Spleen (tissue), 11 donors: ENCODE measurements around the gene EPDR1. TPM values are rescaled to one million over a fixed set of nuclear protein-coding genes. Genes with fewer than 3 reads are reported as not detected.

Source experiments
- DNase-seq: peaks from one replicate; pipeline ENCODE4 v3.0.0-alpha.2; 2020
- H3K27ac ChIP-seq, 8 donors: fragments of 200-600 bp; sonication (generic) in 7 of 8; 1 replicate in 4 of 8; 2 replicates in 4 of 8; pipeline versions ENCODE4 v1.5.0 to v1.8.0; 2016 to 2021; ENCODE audit warnings: inconsistent platforms in 4 of 8, mild to moderate bottlenecking in 4 of 8, moderate library complexity in 1 of 8
- H3K27me3 ChIP-seq, 7 donors: fragments of 200-600 bp; sonication (generic) in 6 of 7; replicated peaks in 1 of 7; 1 replicate in 4 of 7; 2 replicates in 3 of 7; pipeline versions ENCODE4 v1.5.0 to v1.8.0; 2016 to 2021; ENCODE audit warnings: inconsistent platforms in 3 of 7, mild to moderate bottlenecking in 1 of 7
- H3K36me3 ChIP-seq, 6 donors: fragments of 200-600 bp; sonication (generic) in 5 of 6; 1 replicate in 4 of 6; 2 replicates in 2 of 6; pipeline versions ENCODE4 v1.5.0 to v1.8.0; 2016 to 2021; ENCODE audit warnings: inconsistent platforms in 2 of 6
- H3K4me1 ChIP-seq, 6 donors: fragments of 200-600 bp; sonication (generic) in 5 of 6; 1 replicate in 3 of 6; 2 replicates in 3 of 6; pipeline versions ENCODE4 v1.5.0 to v1.8.0; 2016 to 2021; ENCODE audit warnings: inconsistent platforms in 3 of 6
- H3K4me3 ChIP-seq, 8 donors: fragments of 200-600 bp; sonication (generic) in 7 of 8; 1 replicate in 4 of 8; 2 replicates in 4 of 8; pipeline versions ENCODE4 v1.5.0 to v1.8.0; 2016 to 2021; ENCODE audit warnings: inconsistent platforms in 4 of 8, mild to moderate bottlenecking in 4 of 8, moderate library complexity in 2 of 8
- H3K9me3 ChIP-seq, 8 donors: fragments of 200-600 bp; sonication (generic) in 7 of 8; 1 replicate in 4 of 8; 2 replicates in 4 of 8; pipeline versions ENCODE4 v1.5.0 to v1.8.0; 2016 to 2021; ENCODE audit warnings: inconsistent platforms in 4 of 8
- CTCF ChIP-seq, 11 experiments: fragments of 200-600 bp in 7 of 11; fragments of 450-650 bp in 4 of 11; sonication (generic) in 4 of 11; IDR thresholded peaks in 8 of 11; conservative IDR thresholded peaks in 3 of 11; 1 replicate in 7 of 11; 2 replicates in 4 of 11; pipeline versions ENCODE4 v1.4.0 to v1.8.0; 2016 to 2021; ENCODE audit warnings: antibody characterized with exemption in 11 of 11, inconsistent platforms in 4 of 11, mild to moderate bottlenecking in 1 of 11
- POLR2A ChIP-seq, 3 donors: fragments of 450-650 bp; IDR thresholded peaks; one replicate each; pipeline ENCODE4 v1.5.1; 2017; ENCODE audit warnings: antibody characterized with exemption in 3 of 3, mild to moderate bottlenecking in 1 of 3
- POLR2AphosphoS5 ChIP-seq, 3 donors: sonication (generic); formaldehyde crosslinking; IDR thresholded peaks; one replicate each; pipeline ENCODE4 v1.5.1; 2017; ENCODE audit warnings: antibody characterized with exemption in 3 of 3
- WGBS, 5 donors: extraction: QIAGEN DNeasy Blood & Tissue Kit in 3 of 5; methylation state at CpG; one replicate each; pipeline versions ENCODE4 v1.1.5 to v1.1.7; 2013 to 2018; 5-methylcytosine and 5-hydroxymethylcytosine counted together
- intact Hi-C: fragments of 100-400 bp; cut with DNase I; formaldehyde crosslinking; loops from one replicate; pipeline ENCODE4 v1.15.0; 2023; ENCODE audit warnings: low total_unique reads
- polyA plus RNA-seq, 3 donors: library from polyadenylated mRNA; stranded (reverse); fragments of 200-250 nt; gene quantifications; one replicate each; pipeline ENCODE4 v1.2.1, GENCODE V29; 2013
- total RNA-seq, 7 donors: library from RNA; depleted of rRNA in 3 of 7; stranded (reverse); fragments of >200 nt in 3 of 7; fragmentation: NEBNext Ultra II Directional in 4 of 7; extraction: Animal tissue kit (Norgen Biotek cat#: 25700) in 4 of 7; gene quantifications; one replicate each; pipeline versions ENCODE4 v1.1.0 to v1.2.1, GENCODE V29; 2016 to 2021
- donor health status: healthy with polysubstance abuse.
- donor health status: DM: no; HTN: no; CAD: no; lungs with moderate emphysema.
- donor health status: DM: no; HTN: no; CAD: no.
- donor health status: Bipolar disorder and iron deficiency.
- donor health status: healthy.
- donor health status: DM: no; HTN: no; CAD: no.
- donor health status: DM: yes; HTN: yes; CAD: no.

The EPDR1 gene
- total and polyA plus RNA-seq, 10 donors: 2.3 to 51.5 (median 14.2) TPM

GRCh38 chr7:37960483-37960882 lies 40.0 kb downstream of the EPDR1 start:
- DNase-seq: no peak
- H3K9me3 ChIP-seq: no peaks in the 10 kb centered on the region
- no peaks in the 10 kb centered on the region for H3K36me3 ChIP-seq
- H3K27ac ChIP-seq: no peak overlapping the region
- TF ChIP-seq POLR2AphosphoS5 (IDR thresholded peaks at IDR 0.05) (no peak), POLR2A (IDR thresholded peaks at IDR 0.05) (no peak), CTCF (IDR thresholded peaks at IDR 0.05 in 8 of 11, conservative IDR thresholded peaks at IDR 0.05 in 3 of 11) (no peak)
- no peaks in the 10 kb centered on the region for H3K27me3 ChIP-seq
- H3K4me3 ChIP-seq: no peak overlapping the region
- H3K4me1 ChIP-seq: no peaks in the 10 kb centered on the region
- WGBS, 5 donors: 90 to 99% (median 93%) methylated on average over 2 of the region's 2 CpGs
- intact Hi-C loops: no loop called here

DNA sequence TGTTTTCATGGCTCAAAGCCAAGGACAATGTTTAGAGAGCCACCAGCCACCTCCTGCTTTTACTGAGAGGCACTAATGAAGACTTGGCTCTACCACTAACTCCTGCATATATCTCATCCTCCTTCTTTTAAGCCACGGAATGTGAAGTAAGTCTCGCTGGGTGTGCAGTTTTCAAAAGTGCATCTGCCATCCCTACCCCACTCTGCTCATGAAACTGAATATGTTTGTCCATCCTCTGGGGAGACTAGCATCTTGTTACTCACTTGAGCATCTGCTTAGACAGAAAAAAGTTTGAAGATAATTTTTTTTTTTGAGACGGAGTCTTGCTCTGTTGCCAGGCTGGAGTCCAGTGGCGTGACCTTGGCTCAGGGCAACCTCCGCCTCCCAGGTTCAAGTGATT lies 40.8 kb downstream of the EPDR1 start:
- intact Hi-C loops: no loop called here
- H3K4me1 ChIP-seq: no peaks in the 10 kb centered on the region
- WGBS, 5 donors: 81 to 90% (median 85%) methylated on average over 5 of the region's 5 CpGs
- H3K27ac ChIP-seq: no peak overlapping the region
- TF ChIP-seq POLR2AphosphoS5 (IDR thresholded peaks at IDR 0.05): no peak
- TF ChIP-seq CTCF (IDR thresholded peaks at IDR 0.05 in 8 of 11, conservative IDR thresholded peaks at IDR 0.05 in 3 of 11): no peak
- no peak for TF ChIP-seq POLR2A (IDR thresholded peaks at IDR 0.05)
- H3K27me3 ChIP-seq: no peaks in the 10 kb centered on the region
- no peak overlapping the region for H3K4me3 ChIP-seq
- H3K9me3 ChIP-seq: no peaks in the 10 kb centered on the region
- no peaks in the 10 kb centered on the region for H3K36me3 ChIP-seq
- DNase-seq: no peak

DNA sequence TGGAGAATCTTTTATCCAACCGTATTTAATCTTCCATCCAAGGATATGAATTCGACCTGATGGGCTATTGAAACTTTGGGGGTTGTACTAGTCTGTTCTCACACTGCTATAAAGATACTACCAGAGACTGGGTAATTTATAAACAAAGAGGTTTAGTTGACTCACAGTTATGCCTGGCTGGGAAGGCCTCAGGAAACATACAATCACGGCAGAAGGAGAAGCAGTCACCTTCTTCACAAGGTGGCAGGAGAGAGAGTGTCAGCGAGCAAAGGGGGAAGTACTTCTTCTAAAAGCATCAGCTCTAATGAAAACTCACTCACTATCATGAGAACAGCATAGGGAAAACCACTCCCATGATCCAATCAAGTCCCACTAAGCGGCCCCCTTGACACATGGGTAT lies 43.8 kb downstream of the EPDR1 start:
- H3K27ac ChIP-seq: no peak overlapping the region
- WGBS, 5 donors: 54 to 80% (median 76%) methylated on average over 5 of the region's 5 CpGs
- no peaks in the 10 kb centered on the region for H3K27me3 ChIP-seq
- no peak overlapping the region for H3K4me3 ChIP-seq
- TF ChIP-seq CTCF (IDR thresholded peaks at IDR 0.05 in 8 of 11, conservative IDR thresholded peaks at IDR 0.05 in 3 of 11) (no peak), POLR2AphosphoS5 (IDR thresholded peaks at IDR 0.05) (no peak), POLR2A (IDR thresholded peaks at IDR 0.05) (no peak)
- no peak for DNase-seq
- intact Hi-C loops: no loop called here
- no peaks in the 10 kb centered on the region for H3K9me3 ChIP-seq
- no peaks in the 10 kb centered on the region for H3K36me3 ChIP-seq
- no peaks in the 10 kb centered on the region for H3K4me1 ChIP-seq

DNA sequence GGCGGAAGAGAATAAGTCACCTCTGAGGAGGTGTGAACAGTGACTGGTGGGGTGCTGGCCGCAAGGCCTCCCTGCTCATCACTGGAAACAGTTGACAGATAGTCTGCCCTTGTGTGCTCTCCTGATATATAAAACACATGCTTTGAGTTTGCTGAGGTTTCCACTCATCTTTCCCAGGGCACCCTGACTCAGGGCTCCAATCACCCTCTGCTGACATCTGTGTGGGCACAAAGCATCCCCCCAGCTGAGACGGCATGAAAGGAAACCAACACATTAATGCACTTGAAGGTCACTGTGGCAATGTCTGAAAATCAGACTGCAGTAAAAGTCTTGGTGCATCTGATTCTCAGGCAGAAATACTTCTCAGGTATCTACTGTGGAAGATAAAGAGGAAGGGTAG lies 49.8 kb downstream of the EPDR1 start:
- Histone ChIP-seq H3K9me3 (no peaks in the 10 kb centered on the region), H3K4me3 (no peak overlapping the region), H3K27me3 (no peaks in the 10 kb centered on the region), H3K36me3 (no peaks in the 10 kb centered on the region), H3K4me1 (no peaks in the 10 kb centered on the region), H3K27ac (no peak overlapping the region)
- DNase-seq: no peak
- TF ChIP-seq POLR2A (IDR thresholded peaks at IDR 0.05): no peak
- TF ChIP-seq POLR2AphosphoS5 (IDR thresholded peaks at IDR 0.05): no peak
- TF ChIP-seq CTCF (IDR thresholded peaks at IDR 0.05 in 8 of 11, conservative IDR thresholded peaks at IDR 0.05 in 3 of 11): no peak
- WGBS, 5 donors: 60 to 95% (median 73%) methylated on average over 3 of the region's 3 CpGs
- intact Hi-C loops: no loop called here
